ENCODE results near the gene PTPRM. TPM values are rescaled to one million over a fixed set of nuclear protein-coding genes. Genes with fewer than 3 reads are reported as not detected.

PTPRM gene
- total and polyA plus RNA-seq, 4 donors = 9.2 to 23.0 (median 12.7) TPM

DNA sequence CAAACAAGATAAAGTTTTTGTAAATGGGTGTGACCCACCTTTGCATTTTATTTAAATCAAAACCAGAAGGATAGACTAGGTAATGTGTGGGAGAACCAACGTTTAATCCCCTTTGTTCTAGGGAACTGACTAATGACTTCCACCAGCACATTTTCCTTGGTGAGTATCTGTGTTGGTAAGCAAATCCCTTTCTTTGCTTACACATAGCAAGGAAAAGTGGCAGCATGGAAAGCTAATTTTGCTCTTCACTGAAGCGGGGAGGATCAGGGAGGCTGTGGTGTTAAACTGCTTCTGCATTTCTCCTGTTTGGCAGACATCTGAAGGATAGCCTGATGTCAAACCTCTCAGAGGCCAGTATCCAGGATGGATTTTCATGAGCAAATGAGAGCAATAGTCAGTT, 331.1 kb downstream of the PTPRM start:
- DNase-seq (ENCODE audit: low spot score) = no peak
- Histone ChIP-seq H3K4me3 (ENCODE audit: low read depth in 1 of 3, low read length in 3 of 3) (no peak overlapping the region), H3K27me3 (ENCODE audit: control insufficient read depth in 4 of 4, insufficient read depth in 4 of 4, low read length in 3 of 4) (no peaks in the 10 kb centered on the region), H3K27ac (ENCODE audit: low read depth in 1 of 2, low read length in 2 of 2) (no peak overlapping the region), H3K9ac (ENCODE audit: low read depth in 1 of 2, low read length in 2 of 2) (no peak overlapping the region), H3K36me3 (ENCODE audit: control insufficient read depth in 4 of 4, insufficient read depth in 3 of 4, low read depth in 1 of 4, low read length in 3 of 4) (no peaks in the 10 kb centered on the region), H3K4me1 (ENCODE audit: control insufficient read depth in 4 of 4, insufficient read depth in 4 of 4, low read length in 3 of 4) (peaks cover 0 to 1% (median 0%) of the 10 kb centered on the region in 4 donors), H3K9me3 (ENCODE audit: control insufficient read depth in 4 of 4, low read length in 3 of 4) (no peaks in the 10 kb centered on the region)
- WGBS = 88% methylated on average over 2 of the region's 2 CpGs
- TF ChIP-seq RXRA (IDR thresholded peaks at IDR 0.05) (no peak), FOXA2 (IDR thresholded peaks at IDR 0.05) (no peak), HNF4G (IDR thresholded peaks at IDR 0.05) (no peak), RAD21 (IDR thresholded peaks at IDR 0.05) (no peak), YY1 (IDR thresholded peaks at IDR 0.05) (no peak), FOXA1 (IDR thresholded peaks at IDR 0.05) (no peak), GABPA (IDR thresholded peaks at IDR 0.05 in 1 of 2, conservative IDR thresholded peaks at IDR 0.05 in 1 of 2) (no peak), TAF1 (conservative IDR thresholded peaks at IDR 0.05) (no peak), JUND (IDR thresholded peaks at IDR 0.05) (no peak)
- TF ChIP-seq, protein P1, sequence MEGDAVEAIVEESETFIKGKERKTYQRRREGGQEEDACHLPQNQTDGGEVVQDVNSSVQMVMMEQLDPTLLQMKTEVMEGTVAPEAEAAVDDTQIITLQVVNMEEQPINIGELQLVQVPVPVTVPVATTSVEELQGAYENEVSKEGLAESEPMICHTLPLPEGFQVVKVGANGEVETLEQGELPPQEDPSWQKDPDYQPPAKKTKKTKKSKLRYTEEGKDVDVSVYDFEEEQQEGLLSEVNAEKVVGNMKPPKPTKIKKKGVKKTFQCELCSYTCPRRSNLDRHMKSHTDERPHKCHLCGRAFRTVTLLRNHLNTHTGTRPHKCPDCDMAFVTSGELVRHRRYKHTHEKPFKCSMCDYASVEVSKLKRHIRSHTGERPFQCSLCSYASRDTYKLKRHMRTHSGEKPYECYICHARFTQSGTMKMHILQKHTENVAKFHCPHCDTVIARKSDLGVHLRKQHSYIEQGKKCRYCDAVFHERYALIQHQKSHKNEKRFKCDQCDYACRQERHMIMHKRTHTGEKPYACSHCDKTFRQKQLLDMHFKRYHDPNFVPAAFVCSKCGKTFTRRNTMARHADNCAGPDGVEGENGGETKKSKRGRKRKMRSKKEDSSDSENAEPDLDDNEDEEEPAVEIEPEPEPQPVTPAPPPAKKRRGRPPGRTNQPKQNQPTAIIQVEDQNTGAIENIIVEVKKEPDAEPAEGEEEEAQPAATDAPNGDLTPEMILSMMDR (IDR thresholded peaks at IDR 0.05; ENCODE audit: low read depth, low read length, missing input control) = no peak
- TF ChIP-seq, protein P2, sequence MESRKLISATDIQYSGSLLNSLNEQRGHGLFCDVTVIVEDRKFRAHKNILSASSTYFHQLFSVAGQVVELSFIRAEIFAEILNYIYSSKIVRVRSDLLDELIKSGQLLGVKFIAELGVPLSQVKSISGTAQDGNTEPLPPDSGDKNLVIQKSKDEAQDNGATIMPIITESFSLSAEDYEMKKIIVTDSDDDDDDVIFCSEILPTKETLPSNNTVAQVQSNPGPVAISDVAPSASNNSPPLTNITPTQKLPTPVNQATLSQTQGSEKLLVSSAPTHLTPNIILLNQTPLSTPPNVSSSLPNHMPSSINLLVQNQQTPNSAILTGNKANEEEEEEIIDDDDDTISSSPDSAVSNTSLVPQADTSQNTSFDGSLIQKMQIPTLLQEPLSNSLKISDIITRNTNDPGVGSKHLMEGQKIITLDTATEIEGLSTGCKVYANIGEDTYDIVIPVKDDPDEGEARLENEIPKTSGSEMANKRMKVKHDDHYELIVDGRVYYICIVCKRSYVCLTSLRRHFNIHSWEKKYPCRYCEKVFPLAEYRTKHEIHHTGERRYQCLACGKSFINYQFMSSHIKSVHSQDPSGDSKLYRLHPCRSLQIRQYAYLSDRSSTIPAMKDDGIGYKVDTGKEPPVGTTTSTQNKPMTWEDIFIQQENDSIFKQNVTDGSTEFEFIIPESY (IDR thresholded peaks at IDR 0.05) = no peak
- TF ChIP-seq, protein P3, sequence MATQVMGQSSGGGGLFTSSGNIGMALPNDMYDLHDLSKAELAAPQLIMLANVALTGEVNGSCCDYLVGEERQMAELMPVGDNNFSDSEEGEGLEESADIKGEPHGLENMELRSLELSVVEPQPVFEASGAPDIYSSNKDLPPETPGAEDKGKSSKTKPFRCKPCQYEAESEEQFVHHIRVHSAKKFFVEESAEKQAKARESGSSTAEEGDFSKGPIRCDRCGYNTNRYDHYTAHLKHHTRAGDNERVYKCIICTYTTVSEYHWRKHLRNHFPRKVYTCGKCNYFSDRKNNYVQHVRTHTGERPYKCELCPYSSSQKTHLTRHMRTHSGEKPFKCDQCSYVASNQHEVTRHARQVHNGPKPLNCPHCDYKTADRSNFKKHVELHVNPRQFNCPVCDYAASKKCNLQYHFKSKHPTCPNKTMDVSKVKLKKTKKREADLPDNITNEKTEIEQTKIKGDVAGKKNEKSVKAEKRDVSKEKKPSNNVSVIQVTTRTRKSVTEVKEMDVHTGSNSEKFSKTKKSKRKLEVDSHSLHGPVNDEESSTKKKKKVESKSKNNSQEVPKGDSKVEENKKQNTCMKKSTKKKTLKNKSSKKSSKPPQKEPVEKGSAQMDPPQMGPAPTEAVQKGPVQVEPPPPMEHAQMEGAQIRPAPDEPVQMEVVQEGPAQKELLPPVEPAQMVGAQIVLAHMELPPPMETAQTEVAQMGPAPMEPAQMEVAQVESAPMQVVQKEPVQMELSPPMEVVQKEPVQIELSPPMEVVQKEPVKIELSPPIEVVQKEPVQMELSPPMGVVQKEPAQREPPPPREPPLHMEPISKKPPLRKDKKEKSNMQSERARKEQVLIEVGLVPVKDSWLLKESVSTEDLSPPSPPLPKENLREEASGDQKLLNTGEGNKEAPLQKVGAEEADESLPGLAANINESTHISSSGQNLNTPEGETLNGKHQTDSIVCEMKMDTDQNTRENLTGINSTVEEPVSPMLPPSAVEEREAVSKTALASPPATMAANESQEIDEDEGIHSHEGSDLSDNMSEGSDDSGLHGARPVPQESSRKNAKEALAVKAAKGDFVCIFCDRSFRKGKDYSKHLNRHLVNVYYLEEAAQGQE (IDR thresholded peaks at IDR 0.05) = no peak

DNA sequence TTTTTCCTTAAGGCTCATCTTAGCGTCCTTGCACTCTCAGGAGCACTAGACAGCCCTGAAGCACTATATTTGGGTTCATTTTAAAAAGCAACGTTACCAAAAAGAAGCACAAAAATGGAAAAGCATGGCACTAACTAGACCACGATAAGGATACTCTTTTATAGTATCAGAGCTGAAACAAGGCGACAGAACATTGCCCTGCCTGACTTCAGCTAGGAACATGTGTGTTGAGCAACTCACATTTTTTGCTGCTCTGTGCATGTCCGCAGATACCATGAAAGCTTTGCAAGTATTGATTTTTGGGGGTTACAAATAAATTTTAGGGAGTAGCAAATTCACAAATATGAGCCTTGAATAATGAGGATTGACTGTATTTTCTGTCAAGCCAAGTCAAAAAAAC, 332.0 kb downstream of the PTPRM start:
- no peaks in the 10 kb centered on the region for H3K36me3 ChIP-seq (ENCODE audit: control insufficient read depth in 4 of 4, insufficient read depth in 3 of 4, low read depth in 1 of 4, low read length in 3 of 4)
- H3K9me3 ChIP-seq (ENCODE audit: control insufficient read depth in 4 of 4, low read length in 3 of 4) = no peaks in the 10 kb centered on the region
- peak in 1 of 2 donors; percentile 45 for TF ChIP-seq RAD21 (IDR thresholded peaks at IDR 0.05)
- peak; percentile 57 for TF ChIP-seq SP1 (IDR thresholded peaks at IDR 0.05)
- TF ChIP-seq YY1 (IDR thresholded peaks at IDR 0.05) = peak; percentile 47
- peak in 1 of 2 donors; percentile 26 for TF ChIP-seq RXRA (IDR thresholded peaks at IDR 0.05)
- peak; percentile 12 to 32 for TF ChIP-seq HNF4A (conservative IDR thresholded peaks at IDR 0.05)
- TF ChIP-seq NR2F2 (IDR thresholded peaks at IDR 0.05) = no peak
- no peak for DNase-seq (ENCODE audit: low spot score)
- WGBS = 70% methylated on average over 5 of the region's 5 CpGs
- no peak overlapping the region for H3K4me3 ChIP-seq (ENCODE audit: low read depth in 1 of 3, low read length in 3 of 3)
- no peak overlapping the region for H3K9ac ChIP-seq (ENCODE audit: low read depth in 1 of 2, low read length in 2 of 2)
- no peak overlapping the region for H3K27ac ChIP-seq (ENCODE audit: low read depth in 1 of 2, low read length in 2 of 2)
- H3K4me1 ChIP-seq (ENCODE audit: control insufficient read depth in 4 of 4, insufficient read depth in 4 of 4, low read length in 3 of 4) = peaks cover 0 to 1% (median 0%) of the 10 kb centered on the region in 4 donors
- no peaks in the 10 kb centered on the region for H3K27me3 ChIP-seq (ENCODE audit: control insufficient read depth in 4 of 4, insufficient read depth in 4 of 4, low read length in 3 of 4)
